Activated T-cell treated with anti-CD3 and anti-CD28 coated beads, Interleukin-2, amount 50 U/mL, for 4 hours (primary cell): ENCODE measurements around the gene CREB5. TPM values are rescaled to one million over a fixed set of nuclear protein-coding genes. Genes with fewer than 3 reads are reported as not detected.
A peak's percentile ranks its signal among the peaks of the same experiment; 100 is the strongest.

Experiments
- ATAC-seq, 2 donors: fragments of 200-7000 bp; cut with Tn5 transposase; one replicate each; pipeline ENCODE4 v1.10.0; 2021
- DNase-seq: peaks from one replicate; pipeline ENCODE4 v3.0.0-alpha.2; 2020
- H3K27me3 Mint-ChIP-seq: one replicate; pipeline ENCODE4 v1.8.0; 2021; ENCODE audit warnings: low read depth, mixed read lengths
- H3K36me3 Mint-ChIP-seq: one replicate; pipeline ENCODE4 v1.8.0; 2022; ENCODE audit warnings: mixed read lengths; ENCODE audit not compliant: insufficient read depth
- H3K4me1 Mint-ChIP-seq: one replicate; pipeline ENCODE4 v1.8.0; 2021; ENCODE audit warnings: low read depth, mixed read lengths
- H3K4me3 Mint-ChIP-seq: one replicate; pipeline ENCODE4 v1.8.0; 2021; ENCODE audit warnings: mild to moderate bottlenecking, moderate library complexity, mixed read lengths
- H3K9me3 Mint-ChIP-seq: one replicate; pipeline ENCODE4 v1.8.0; 2021; ENCODE audit warnings: mixed read lengths
- total RNA-seq, 3 donors: library from RNA; stranded (reverse); gene quantifications; one replicate each; pipeline ENCODE4 v1.2.1, GENCODE V29; 2021

CREB5 gene
- total RNA-seq, 3 donors from 2014 or later: 0.37 to 0.81 (median 0.68) TPM

DNA sequence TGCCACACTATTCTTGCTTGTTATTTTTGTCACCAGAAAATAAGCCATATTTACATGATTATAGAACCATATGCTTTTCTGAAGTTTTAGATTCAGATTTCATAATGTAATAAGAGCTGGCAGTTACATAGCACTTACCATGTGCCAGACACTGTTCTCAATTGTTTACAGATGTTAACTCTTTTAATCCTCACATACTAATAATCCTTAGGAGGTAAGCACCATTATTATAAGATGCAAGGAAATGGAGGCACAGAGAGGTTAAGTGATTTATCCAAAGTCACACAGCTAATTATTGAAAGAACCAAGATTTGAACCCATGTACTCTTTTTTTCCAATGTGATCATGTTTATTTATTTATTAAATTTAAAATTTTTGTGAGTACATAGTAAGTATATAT lies 57.2 kb downstream of the CREB5 start:
- ATAC-seq (no peak), DNase-seq (no peak)
- H3K4me3 Mint-ChIP-seq: no peak overlapping the region
- H3K4me1 Mint-ChIP-seq: no peaks in the 10 kb centered on the region
- peaks cover 19% of the 10 kb centered on the region for H3K27me3 Mint-ChIP-seq
- no peaks in the 10 kb centered on the region for H3K9me3 Mint-ChIP-seq
- H3K36me3 Mint-ChIP-seq: no peaks in the 10 kb centered on the region

DNA sequence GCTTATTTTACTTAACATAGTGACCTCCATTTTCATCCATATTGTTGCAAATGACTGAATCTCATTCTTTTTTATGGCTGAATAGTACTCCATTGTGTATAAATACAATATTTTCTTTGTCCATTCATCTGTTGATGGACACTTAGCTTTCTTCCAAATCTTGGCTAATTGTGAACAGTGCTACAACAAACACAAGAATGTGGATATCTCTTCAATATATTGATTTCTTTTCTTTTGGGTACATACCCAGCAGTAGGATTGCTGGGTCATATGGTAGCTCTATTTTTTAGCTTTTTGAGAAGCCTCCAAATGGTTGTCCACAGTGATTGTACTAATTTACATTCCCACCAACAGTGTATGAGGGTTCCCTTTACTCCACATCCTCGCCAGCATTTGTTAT lies 58.0 kb downstream of the CREB5 start:
- no peak for DNase-seq
- Mint-ChIP-seq H3K36me3 (no peaks in the 10 kb centered on the region), H3K27me3 (peaks cover 19% of the 10 kb centered on the region), H3K4me3 (no peak overlapping the region), H3K9me3 (no peaks in the 10 kb centered on the region), H3K4me1 (no peaks in the 10 kb centered on the region)
- ATAC-seq: no peak

DNA sequence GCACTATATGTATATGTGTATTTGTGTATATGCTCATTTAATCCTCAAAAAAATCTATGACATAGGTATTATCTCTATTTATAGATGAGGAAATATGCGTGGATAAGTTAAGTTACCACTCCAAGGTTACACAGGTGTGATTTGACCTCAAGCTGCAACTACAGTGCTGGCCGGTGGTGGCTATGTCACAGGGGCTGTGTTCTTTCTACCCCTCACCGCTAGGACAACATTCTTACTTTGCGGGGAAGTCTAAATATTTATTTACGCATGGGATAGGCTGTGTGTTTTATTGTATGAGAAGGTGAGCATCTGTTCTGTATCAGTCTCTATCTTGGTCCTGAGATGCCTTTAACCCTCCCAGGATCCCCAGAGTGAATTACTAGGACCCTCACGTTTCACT lies 60.0 kb downstream of the CREB5 start:
- H3K4me3 Mint-ChIP-seq: no peak overlapping the region
- peaks cover 12% of the 10 kb centered on the region for H3K27me3 Mint-ChIP-seq
- ATAC-seq (no peak), DNase-seq (no peak)
- H3K9me3 Mint-ChIP-seq: no peaks in the 10 kb centered on the region
- H3K4me1 Mint-ChIP-seq: no peaks in the 10 kb centered on the region
- H3K36me3 Mint-ChIP-seq: no peaks in the 10 kb centered on the region

DNA sequence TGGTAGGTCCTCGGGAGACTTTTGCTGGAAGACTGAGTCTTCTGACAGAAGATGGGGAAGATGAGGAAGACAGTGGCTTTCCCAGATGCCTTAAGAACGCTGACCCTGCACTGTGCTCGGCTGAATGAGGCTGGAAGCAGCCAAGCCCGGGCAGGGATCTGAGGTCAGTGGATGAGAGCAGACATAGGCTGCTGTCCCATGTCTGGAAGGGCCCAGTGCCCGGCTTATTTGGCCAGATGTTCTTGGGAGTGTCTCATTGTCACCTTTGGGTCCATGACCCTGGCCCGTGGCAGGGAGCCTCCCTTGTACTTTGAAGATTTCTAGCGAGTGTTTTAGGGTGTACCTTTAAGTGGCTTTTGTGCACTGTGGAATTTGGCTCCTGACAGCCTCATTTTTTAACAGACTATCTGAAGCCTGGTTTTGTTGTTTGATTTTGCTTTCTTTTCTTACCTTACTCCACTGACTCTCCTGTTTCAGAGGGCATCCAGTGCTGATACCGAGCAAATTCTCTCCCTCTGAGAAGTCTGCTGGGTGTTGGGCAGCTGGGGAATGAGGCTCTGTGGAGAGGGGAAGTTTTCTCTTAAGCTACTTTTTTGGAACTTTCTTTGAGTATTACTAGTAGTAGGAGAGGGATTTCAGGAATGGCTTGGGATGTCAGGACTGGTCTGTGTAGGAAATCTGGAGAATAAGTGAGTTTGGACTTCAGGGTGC lies 61.4 kb downstream of the CREB5 start:
- ATAC-seq (no peak), DNase-seq (no peak)
- no peaks in the 10 kb centered on the region for H3K9me3 Mint-ChIP-seq
- H3K4me3 Mint-ChIP-seq: no peak overlapping the region
- H3K36me3 Mint-ChIP-seq: no peaks in the 10 kb centered on the region
- H3K4me1 Mint-ChIP-seq: no peaks in the 10 kb centered on the region
- peaks cover 16% of the 10 kb centered on the region for H3K27me3 Mint-ChIP-seq

DNA sequence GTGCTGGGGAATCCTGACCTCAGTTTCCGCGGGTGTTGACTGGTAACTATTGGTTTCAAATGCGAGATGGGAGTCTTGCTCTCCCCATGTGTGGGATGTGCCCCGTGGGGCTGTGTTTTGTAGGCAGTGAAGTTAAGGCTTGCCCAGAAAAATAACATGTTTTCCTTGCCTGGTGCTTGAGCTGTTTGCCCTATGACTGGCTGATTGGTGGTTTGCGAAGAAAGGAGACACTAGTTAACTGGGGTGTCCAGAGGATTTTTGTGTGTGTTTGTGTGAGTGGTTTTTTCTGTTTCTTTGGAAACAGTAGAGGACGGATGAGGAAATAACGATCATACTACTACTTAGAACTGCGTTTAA lies 61.9 kb downstream of the CREB5 start:
- ATAC-seq: no peak
- Mint-ChIP-seq H3K4me1 (no peaks in the 10 kb centered on the region), H3K36me3 (no peaks in the 10 kb centered on the region), H3K4me3 (no peak overlapping the region), H3K9me3 (no peaks in the 10 kb centered on the region), H3K27me3 (peaks cover 16% of the 10 kb centered on the region)
- no peak for DNase-seq

DNA sequence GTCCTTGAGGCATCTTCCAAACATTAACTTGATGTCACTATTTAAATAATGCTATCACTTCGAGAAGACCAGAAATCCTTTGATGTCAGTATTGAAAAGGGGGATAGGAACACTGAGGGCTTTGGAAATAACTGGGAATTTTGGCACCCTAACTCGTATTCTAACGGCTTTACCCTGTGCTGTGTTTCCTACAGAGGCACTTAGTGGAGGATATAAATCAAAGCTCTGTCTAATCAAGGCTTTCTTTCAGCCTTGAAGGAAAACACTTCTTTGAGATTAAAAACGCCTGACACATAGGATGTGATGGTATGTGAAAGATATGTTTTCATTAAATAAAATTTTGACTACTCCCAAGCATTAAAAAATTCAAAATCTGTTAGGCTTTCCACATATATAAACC lies 62.3 kb downstream of the CREB5 start:
- Mint-ChIP-seq H3K27me3 (peaks cover 16% of the 10 kb centered on the region), H3K4me1 (no peaks in the 10 kb centered on the region), H3K4me3 (no peak overlapping the region), H3K36me3 (no peaks in the 10 kb centered on the region), H3K9me3 (no peaks in the 10 kb centered on the region)
- no peak for ATAC-seq
- no peak for DNase-seq

DNA sequence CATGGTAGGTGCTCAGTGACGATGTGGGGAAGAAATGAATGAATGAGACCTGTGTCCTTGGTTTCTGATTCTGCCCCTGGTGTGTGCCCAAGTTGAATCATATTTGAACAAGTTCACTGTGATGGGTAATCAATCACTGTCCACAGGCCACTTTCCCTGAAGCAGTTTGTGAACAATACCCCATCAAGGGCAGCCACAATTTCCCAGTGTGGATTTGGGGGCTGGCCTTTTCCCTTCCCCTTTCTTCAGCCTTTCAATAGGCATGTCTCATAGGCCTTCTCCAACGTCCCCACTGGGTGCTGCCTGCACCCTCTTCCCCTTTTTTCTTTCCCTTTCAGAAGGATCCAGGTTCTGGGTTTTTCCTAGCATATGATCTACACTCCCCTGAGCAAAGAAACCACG lies 64.7 kb downstream of the CREB5 start:
- no peak for DNase-seq
- Mint-ChIP-seq H3K36me3 (no peaks in the 10 kb centered on the region), H3K9me3 (no peaks in the 10 kb centered on the region), H3K4me1 (peaks cover 2% of the 10 kb centered on the region), H3K27me3 (peaks cover 30% of the 10 kb centered on the region), H3K4me3 (no peak overlapping the region)
- ATAC-seq: no peak

DNA sequence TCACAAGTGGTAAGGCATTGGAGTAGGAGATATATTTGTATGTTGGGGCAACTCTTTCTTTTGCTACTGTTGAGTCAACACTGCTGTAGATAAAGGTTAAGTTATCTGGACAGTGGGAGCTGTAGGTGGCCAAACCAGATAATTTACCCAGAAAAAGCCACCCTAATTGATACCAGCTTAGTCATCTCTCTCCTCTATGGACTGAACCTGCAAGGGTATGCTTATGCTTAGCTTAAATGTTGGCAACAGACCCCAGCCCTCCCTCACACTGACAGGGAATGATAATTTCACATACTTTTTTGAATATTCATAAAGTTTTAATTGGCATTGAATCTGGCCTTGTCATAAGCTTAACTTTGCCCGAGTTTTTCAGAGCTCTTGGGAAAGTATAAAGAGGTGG lies 66.3 kb downstream of the CREB5 start:
- Mint-ChIP-seq H3K9me3 (no peaks in the 10 kb centered on the region), H3K4me1 (peaks cover 2% of the 10 kb centered on the region), H3K36me3 (no peaks in the 10 kb centered on the region), H3K4me3 (no peak overlapping the region), H3K27me3 (peaks cover 34% of the 10 kb centered on the region)
- no peak for DNase-seq
- no peak for ATAC-seq

DNA sequence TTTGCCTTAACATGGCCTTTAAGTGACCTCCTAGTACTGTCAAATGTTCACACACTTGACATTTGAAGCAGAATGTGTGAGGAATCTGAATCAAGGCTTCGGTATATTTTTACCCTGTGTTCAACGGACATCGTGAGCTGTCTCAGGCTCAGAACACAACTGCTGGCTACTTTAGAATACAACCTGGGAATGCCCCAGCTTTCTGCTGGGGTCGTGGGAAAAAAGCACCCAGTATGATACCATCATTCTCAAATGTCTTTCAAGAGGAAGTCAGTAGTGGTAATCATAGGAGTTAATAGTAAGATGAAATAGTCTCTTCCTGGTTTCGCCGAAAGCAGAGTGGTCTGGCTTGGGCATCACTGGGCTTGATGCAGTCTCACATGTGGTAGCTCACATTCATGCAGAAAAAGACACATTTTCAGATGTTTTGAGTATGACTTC lies 67.2 kb downstream of the CREB5 start:
- no peak for ATAC-seq
- Mint-ChIP-seq H3K4me1 (peaks cover 2% of the 10 kb centered on the region), H3K27me3 (peaks cover 27% of the 10 kb centered on the region), H3K4me3 (no peak overlapping the region), H3K36me3 (no peaks in the 10 kb centered on the region), H3K9me3 (no peaks in the 10 kb centered on the region)
- no peak for DNase-seq

DNA sequence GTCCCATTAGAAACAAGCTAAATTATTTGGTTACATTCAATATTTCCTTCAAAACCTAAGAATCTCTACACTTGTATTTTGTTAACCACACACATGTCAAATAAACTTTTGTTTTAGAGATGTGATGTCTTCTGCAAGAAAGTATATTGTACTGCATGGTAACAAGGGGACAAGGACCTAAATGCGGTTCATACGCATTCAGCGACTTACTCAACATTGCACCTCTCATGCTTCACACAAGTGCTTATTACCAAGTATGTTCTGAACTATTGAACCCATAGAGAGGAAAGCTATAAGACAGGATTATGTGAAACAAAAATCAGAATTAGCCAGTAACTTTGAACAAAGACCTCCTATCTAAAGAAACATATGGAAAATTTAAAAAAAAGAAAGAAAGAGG lies 68.3 kb downstream of the CREB5 start:
- Mint-ChIP-seq H3K4me3 (no peak overlapping the region), H3K36me3 (no peaks in the 10 kb centered on the region), H3K27me3 (peaks cover 29% of the 10 kb centered on the region), H3K4me1 (peaks cover 2% of the 10 kb centered on the region), H3K9me3 (no peaks in the 10 kb centered on the region)
- DNase-seq (no peak), ATAC-seq (no peak)

DNA sequence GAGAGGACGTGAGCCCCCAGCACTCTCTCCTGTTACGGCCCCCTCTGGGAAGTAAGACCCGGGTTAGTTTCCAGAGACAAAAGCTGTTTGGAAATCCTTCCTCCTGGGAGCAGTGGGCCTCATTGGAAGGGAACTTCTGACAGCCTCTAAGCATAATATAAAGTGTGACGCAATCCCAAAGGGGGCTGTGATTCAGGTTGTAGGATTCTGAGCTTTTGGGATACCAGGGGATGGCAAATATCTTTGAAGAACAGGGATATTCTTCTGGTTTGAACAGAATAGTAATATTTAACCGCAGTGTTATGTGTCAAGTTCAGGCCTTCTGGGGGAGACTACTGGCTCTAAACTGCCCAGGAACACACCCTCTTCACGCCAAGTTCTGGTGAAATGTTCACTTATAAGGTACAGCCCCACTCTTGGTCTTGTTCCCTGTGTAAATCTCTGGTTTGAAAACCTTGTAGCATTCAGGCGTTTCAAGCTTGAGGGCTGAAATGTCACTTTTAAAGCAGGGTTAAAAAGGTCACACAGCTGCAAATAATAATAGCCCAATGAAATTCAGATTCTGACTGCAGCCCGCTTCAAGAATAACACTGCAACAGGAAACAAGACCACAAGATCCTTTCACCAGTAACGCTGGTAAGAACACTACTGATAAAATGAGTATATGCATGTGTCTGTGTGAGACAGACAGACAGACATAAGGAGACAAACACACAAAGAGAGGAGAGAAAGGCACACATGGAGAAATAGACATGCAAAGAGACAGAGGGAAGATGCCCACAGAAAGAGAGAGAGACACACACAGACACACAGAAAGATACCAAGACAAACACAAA lies 69.0 kb downstream of the CREB5 start:
- no peaks in the 10 kb centered on the region for H3K9me3 Mint-ChIP-seq
- ATAC-seq (peak; percentile 30 to 32), DNase-seq (no peak)
- H3K36me3 Mint-ChIP-seq: no peaks in the 10 kb centered on the region
- H3K4me1 Mint-ChIP-seq: peaks cover 2% of the 10 kb centered on the region
- H3K27me3 Mint-ChIP-seq: peaks cover 29% of the 10 kb centered on the region
- H3K4me3 Mint-ChIP-seq: no peak overlapping the region

DNA sequence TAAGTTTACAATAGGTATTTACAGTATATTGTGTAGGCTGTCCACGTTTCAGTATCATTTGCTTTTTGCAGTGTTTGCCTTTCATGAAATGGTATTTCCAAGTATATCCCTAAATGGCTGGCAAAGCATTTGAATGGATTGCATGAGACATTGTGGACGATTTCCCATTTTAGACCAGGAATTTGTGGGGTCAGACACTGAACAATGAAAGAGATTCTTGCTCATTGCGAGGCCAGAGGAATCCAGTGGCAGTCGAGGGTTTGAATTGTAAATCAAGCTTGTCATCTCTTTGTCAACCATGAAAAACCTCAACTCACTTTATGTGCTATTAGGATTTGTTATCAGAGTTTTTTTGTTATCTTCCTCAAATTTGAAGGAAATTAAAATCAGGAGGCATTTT lies 70.8 kb downstream of the CREB5 start:
- H3K9me3 Mint-ChIP-seq: no peaks in the 10 kb centered on the region
- no peaks in the 10 kb centered on the region for H3K36me3 Mint-ChIP-seq
- peaks cover 2% of the 10 kb centered on the region for H3K4me1 Mint-ChIP-seq
- DNase-seq: no peak
- no peak for ATAC-seq
- H3K27me3 Mint-ChIP-seq: peaks cover 23% of the 10 kb centered on the region
- no peak overlapping the region for H3K4me3 Mint-ChIP-seq

DNA sequence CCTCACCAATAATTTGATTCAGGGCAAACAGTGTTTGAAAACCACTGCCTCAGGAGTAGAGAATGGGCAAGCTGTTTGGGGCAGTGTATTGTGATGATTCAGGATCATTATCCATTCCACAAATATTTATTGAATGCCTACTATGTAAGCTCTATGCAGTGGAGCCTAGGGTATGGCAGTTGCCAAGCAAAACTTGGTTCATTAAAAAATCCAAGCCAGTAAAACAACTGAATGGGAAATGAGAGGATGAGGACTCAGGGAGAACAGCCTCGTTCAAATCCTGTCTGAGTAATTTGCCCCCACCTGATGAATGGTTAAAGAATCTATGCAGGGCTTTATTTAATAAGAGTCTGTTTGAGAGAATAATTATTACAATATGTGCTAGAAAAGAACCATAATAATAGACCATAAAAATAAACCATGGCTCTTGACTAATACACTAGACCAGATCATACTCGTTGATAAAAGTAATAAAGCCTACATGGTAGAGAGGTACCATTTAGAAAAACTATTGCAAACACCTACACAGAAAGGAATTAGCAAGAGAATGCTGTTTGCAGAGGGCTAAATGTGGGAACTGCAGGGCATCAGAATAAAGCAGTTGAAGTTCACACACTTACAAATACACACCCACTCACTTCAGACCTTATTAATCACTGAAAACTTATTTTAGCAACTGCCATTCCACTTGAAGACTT lies 71.7 kb downstream of the CREB5 start:
- Mint-ChIP-seq H3K4me3 (no peak overlapping the region), H3K9me3 (no peaks in the 10 kb centered on the region), H3K27me3 (peaks cover 25% of the 10 kb centered on the region), H3K4me1 (peaks cover 2% of the 10 kb centered on the region), H3K36me3 (no peaks in the 10 kb centered on the region)
- DNase-seq (no peak), ATAC-seq (no peak)

DNA sequence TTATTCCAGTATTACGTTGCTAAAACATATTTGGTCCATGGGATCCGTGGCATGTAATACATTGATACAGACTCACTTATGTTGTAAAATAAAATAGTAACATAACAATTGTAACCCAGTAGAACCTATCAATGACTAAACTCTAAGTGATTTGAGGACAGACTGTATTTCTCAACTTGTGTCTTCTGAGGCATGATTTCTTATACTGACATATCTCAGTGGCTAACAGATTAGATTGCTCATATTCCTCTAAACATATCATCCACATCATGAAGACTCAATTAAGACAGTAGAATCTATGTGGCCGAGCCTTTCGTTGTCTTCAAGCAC lies 72.3 kb downstream of the CREB5 start:
- no peaks in the 10 kb centered on the region for H3K36me3 Mint-ChIP-seq
- ATAC-seq: no peak
- no peak for DNase-seq
- H3K4me3 Mint-ChIP-seq: no peak overlapping the region
- H3K4me1 Mint-ChIP-seq: peaks cover 2% of the 10 kb centered on the region
- peaks cover 25% of the 10 kb centered on the region for H3K27me3 Mint-ChIP-seq
- H3K9me3 Mint-ChIP-seq: no peaks in the 10 kb centered on the region

DNA sequence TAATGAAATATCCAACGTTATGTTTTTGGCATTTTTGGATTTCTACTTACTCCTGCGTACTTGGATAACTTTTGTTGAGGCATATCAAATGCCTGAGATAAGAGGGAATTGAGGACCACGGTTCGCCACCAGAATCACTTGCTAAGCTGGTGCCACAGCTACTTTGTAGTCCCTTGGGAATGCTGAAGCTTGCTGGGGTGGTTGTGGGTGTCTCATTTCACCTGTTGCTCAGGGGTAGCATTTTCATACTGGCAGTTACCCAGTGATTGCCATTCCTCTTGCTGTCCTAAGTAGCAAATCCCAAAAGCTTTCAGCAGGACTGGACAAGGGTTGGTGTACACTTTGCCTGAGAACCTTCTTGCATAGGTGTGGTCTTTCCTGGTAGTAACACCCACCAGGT lies 75.2 kb downstream of the CREB5 start:
- Mint-ChIP-seq H3K27me3 (peaks cover 15% of the 10 kb centered on the region), H3K4me3 (no peak overlapping the region), H3K9me3 (no peaks in the 10 kb centered on the region), H3K36me3 (no peaks in the 10 kb centered on the region), H3K4me1 (no peaks in the 10 kb centered on the region)
- ATAC-seq: no peak
- DNase-seq: no peak
